ENCODE measurements around the gene RNGTT. TPM values are rescaled to one million over a fixed set of nuclear protein-coding genes. Genes with fewer than 3 reads are reported as not detected.

The RNGTT gene
- total and polyA plus RNA-seq, 12 donors = 2.6 to 29.6 (median 14.2) TPM

- no peak overlapping the region for H3K4me3 ChIP-seq
- no peaks in the 10 kb centered on the region for H3K27me3 ChIP-seq
- H3K4me1 ChIP-seq (replicated peaks in 1 of 2) = no peaks in the 10 kb centered on the region
- no peak overlapping the region for H3K27ac ChIP-seq
- intact Hi-C loops (cut with DNase I) = no loop called here
- no peak for DNase-seq
- no peaks in the 10 kb centered on the region for H3K9me3 ChIP-seq (replicated peaks in 1 of 3)
- H3K36me3 ChIP-seq (replicated peaks in 1 of 2) = no peaks in the 10 kb centered on the region
- no peak for TF ChIP-seq POLR2A (IDR thresholded peaks at IDR 0.05)
- TF ChIP-seq, protein P1, sequence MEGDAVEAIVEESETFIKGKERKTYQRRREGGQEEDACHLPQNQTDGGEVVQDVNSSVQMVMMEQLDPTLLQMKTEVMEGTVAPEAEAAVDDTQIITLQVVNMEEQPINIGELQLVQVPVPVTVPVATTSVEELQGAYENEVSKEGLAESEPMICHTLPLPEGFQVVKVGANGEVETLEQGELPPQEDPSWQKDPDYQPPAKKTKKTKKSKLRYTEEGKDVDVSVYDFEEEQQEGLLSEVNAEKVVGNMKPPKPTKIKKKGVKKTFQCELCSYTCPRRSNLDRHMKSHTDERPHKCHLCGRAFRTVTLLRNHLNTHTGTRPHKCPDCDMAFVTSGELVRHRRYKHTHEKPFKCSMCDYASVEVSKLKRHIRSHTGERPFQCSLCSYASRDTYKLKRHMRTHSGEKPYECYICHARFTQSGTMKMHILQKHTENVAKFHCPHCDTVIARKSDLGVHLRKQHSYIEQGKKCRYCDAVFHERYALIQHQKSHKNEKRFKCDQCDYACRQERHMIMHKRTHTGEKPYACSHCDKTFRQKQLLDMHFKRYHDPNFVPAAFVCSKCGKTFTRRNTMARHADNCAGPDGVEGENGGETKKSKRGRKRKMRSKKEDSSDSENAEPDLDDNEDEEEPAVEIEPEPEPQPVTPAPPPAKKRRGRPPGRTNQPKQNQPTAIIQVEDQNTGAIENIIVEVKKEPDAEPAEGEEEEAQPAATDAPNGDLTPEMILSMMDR (IDR thresholded peaks at IDR 0.05) = no peak
- WGBS, 4 donors = 92 to 99% (median 97%) methylated on average over 2 of the region's 2 CpGs
Observed at GRCh38 chr6:88895911-88896310, 67.5 kb downstream of the RNGTT start.

DNA sequence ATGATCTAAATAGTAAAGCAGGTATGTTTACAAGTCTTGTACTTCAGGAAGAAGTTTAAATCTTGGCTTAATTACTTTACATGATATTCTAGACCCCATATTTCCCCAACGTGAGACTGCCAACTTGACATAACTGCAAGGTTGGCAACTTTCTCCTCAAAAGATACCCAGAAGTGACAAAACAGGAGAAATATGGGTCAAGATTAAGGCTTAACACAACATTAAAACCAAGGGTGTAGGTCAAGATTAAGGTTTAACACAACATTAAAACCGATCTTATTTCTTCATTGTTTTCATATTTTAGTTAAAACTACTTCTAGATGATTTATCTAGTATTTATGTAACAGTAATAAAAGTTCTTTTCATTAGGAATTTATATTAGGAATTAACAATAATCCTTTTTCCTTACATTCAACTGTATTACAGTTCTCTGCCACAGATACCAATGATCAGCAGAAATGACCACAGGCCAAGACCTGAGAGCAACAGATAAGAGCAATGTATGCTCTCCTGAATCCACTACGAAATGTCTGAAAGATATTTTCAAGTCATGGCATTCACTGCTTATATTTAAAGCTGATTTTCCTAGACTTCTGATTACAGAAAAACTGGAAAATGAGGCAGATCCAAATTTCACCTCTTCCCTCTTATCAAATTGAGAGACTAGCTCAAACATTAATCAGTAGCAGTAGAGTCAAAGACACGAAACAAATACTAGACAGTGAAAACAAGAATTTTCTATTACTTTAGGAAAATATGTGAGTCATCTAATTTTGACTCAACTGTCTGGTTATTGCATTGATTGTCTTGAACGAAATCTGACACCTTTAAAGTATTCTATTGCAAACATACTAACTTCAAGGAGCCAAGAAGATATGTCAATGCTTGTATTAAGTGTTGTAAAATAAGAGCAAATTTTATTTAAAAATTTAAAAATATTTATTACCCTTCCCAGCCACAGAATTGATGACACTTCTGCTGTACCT, 72.3 kb downstream of the RNGTT start:
- H3K9me3 ChIP-seq (replicated peaks in 1 of 3) = no peaks in the 10 kb centered on the region
- DNase-seq = no peak
- intact Hi-C loops (cut with DNase I) = no loop called here
- H3K27ac ChIP-seq = no peak overlapping the region
- no peaks in the 10 kb centered on the region for H3K36me3 ChIP-seq (replicated peaks in 1 of 2)
- 85 to 89% (median 86%) methylated on average over 5 of the region's 5 CpGs for WGBS, 4 donors
- no peaks in the 10 kb centered on the region for H3K27me3 ChIP-seq
- no peak overlapping the region for H3K4me3 ChIP-seq
- TF ChIP-seq, protein P1 (IDR thresholded peaks at IDR 0.05) = no peak
- no peak for TF ChIP-seq POLR2A (IDR thresholded peaks at IDR 0.05)
- no peaks in the 10 kb centered on the region for H3K4me1 ChIP-seq (replicated peaks in 1 of 2)

GRCh38 chr6:88890394-88890793, 73.0 kb downstream of the RNGTT start:
- TF ChIP-seq, protein P1 (IDR thresholded peaks at IDR 0.05) = no peak
- TF ChIP-seq POLR2A (IDR thresholded peaks at IDR 0.05) = no peak

GRCh38 chr6:88884361-88884760, 79.1 kb downstream of the RNGTT start:
- DNase-seq = no peak
- no peaks in the 10 kb centered on the region for H3K36me3 ChIP-seq (replicated peaks in 1 of 2)
- H3K27me3 ChIP-seq = no peaks in the 10 kb centered on the region
- no peak overlapping the region for H3K4me3 ChIP-seq
- no peak overlapping the region for H3K27ac ChIP-seq
- TF ChIP-seq POLR2A (IDR thresholded peaks at IDR 0.05) = no peak
- TF ChIP-seq, protein P1 (IDR thresholded peaks at IDR 0.05) = no peak
- intact Hi-C loops (cut with DNase I) = no loop called here
- H3K9me3 ChIP-seq (replicated peaks in 1 of 3) = no peaks in the 10 kb centered on the region
- H3K4me1 ChIP-seq (replicated peaks in 1 of 2) = no peaks in the 10 kb centered on the region

More at GRCh38 chr6:88890394-88890793, 73.0 kb downstream of the RNGTT start:
- H3K9me3 ChIP-seq (replicated peaks in 1 of 3) = no peaks in the 10 kb centered on the region
- H3K36me3 ChIP-seq (replicated peaks in 1 of 2) = no peaks in the 10 kb centered on the region
- intact Hi-C loops (cut with DNase I) = no loop called here
- no peaks in the 10 kb centered on the region for H3K4me1 ChIP-seq (replicated peaks in 1 of 2)
- whole genome bisulfite sequencing, 4 donors = 78 to 87% (median 82%) methylated on average over 3 of the region's 3 CpGs
- H3K27ac ChIP-seq = no peak overlapping the region
- no peaks in the 10 kb centered on the region for H3K27me3 ChIP-seq
- DNase-seq = no peak
- H3K4me3 ChIP-seq = no peak overlapping the region
